Upper lobe of left lung (tissue), 6 donors: ENCODE results near the gene RTN4. TPM values are rescaled to one million over a fixed set of nuclear protein-coding genes. Genes with fewer than 3 reads are reported as not detected.

Experiments
- ATAC-seq, 2 donors: fragments of 200-7000 bp; cut with Tn5 transposase; one replicate each; pipeline ENCODE4 v1.9.1; 2022; ENCODE audit warnings: mild to moderate bottlenecking in 2 of 2, moderate library complexity in 2 of 2; ENCODE audit not compliant: low FRiP score in 2 of 2
- DNase-seq, 2 donors: peaks; one replicate each; pipeline ENCODE4 v3.0.0-alpha.2; 2019 to 2020
- H3K27ac ChIP-seq, 4 donors: fragments of 200-600 bp; sonication (generic); one replicate each; pipeline ENCODE4 v1.5.1; 2016 to 2019
- H3K27me3 ChIP-seq, 4 donors: fragments of 200-600 bp; sonication (generic); one replicate each; pipeline ENCODE4 v1.5.1; 2017 to 2019
- H3K36me3 ChIP-seq, 4 donors: fragments of 200-600 bp; sonication (generic); one replicate each; pipeline ENCODE4 v1.5.1; 2016 to 2019
- H3K4me1 ChIP-seq, 4 donors: fragments of 200-600 bp; sonication (generic); one replicate each; pipeline ENCODE4 v1.5.1; 2018 to 2019
- H3K4me3 ChIP-seq, 4 donors: fragments of 200-600 bp; sonication (generic); one replicate each; pipeline ENCODE4 v1.5.1; 2017 to 2019; ENCODE audit warnings: mild to moderate bottlenecking in 2 of 4, moderate library complexity in 1 of 4
- H3K9me3 ChIP-seq, 4 donors: fragments of 200-600 bp; sonication (generic); one replicate each; pipeline ENCODE4 v1.5.1; 2018 to 2019
- EP300 ChIP-seq, 4 donors: sonication (generic); formaldehyde crosslinking; IDR thresholded peaks; one replicate each; pipeline ENCODE4 v1.5.1; 2017; ENCODE audit warnings: antibody characterized with exemption in 4 of 4, control low read depth in 2 of 4
- POLR2A ChIP-seq, 4 donors: fragments of 450-650 bp; IDR thresholded peaks; one replicate each; pipeline ENCODE4 v1.5.1; 2016 to 2017; ENCODE audit warnings: antibody characterized with exemption in 4 of 4, mild to moderate bottlenecking in 2 of 4
- POLR2AphosphoS5 ChIP-seq, 2 donors: sonication (generic); formaldehyde crosslinking; IDR thresholded peaks; one replicate each; pipeline ENCODE4 v1.5.1; 2017; ENCODE audit warnings: antibody characterized with exemption in 2 of 2
- WGBS, 2 donors: methylation state at CpG; one replicate each; pipeline ENCODE4 v1.1.5; 2017 to 2018; 5-methylcytosine and 5-hydroxymethylcytosine counted together
- total RNA-seq, 6 donors: library from RNA; depleted of rRNA in 4 of 6; stranded (reverse); fragments of >200 nt in 4 of 6; gene quantifications; one replicate each; pipeline versions ENCODE4 v1.1.0 to v1.2.1, GENCODE V29; 2016 to 2021
- TF ChIP-seq, protein P1 (sequence below), 6 experiments: fragments of 450-650 bp in 4 of 6; fragments of 200-600 bp in 2 of 6; sonication (generic) in 2 of 6; IDR thresholded peaks; one replicate each; pipeline ENCODE4 v1.5.1; 2016 to 2019; ENCODE audit warnings: antibody characterized with exemption in 6 of 6
- donor health status: DM: no; HTN: no; CAD: no; lungs with moderate emphysema.
- donor health status: DM: no; HTN: yes; CAD: no; lungs with severe emphysema.

Gene RTN4
- total RNA-seq, 6 donors from 2014 or later = 128 to 345 (median 233) TPM

GRCh38 chr2:55062754-55063153 is 12.5 kb upstream of the RTN4 start:
- WGBS, 2 donors = 92 to 96% methylated on average over 1 of the region's 1 CpG
- peaks cover 0 to 5% (median 0%) of the 10 kb centered on the region in 4 donors for H3K4me1 ChIP-seq
- no peaks in the 10 kb centered on the region for H3K36me3 ChIP-seq
- TF ChIP-seq, protein P1, sequence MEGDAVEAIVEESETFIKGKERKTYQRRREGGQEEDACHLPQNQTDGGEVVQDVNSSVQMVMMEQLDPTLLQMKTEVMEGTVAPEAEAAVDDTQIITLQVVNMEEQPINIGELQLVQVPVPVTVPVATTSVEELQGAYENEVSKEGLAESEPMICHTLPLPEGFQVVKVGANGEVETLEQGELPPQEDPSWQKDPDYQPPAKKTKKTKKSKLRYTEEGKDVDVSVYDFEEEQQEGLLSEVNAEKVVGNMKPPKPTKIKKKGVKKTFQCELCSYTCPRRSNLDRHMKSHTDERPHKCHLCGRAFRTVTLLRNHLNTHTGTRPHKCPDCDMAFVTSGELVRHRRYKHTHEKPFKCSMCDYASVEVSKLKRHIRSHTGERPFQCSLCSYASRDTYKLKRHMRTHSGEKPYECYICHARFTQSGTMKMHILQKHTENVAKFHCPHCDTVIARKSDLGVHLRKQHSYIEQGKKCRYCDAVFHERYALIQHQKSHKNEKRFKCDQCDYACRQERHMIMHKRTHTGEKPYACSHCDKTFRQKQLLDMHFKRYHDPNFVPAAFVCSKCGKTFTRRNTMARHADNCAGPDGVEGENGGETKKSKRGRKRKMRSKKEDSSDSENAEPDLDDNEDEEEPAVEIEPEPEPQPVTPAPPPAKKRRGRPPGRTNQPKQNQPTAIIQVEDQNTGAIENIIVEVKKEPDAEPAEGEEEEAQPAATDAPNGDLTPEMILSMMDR (IDR thresholded peaks at IDR 0.05) = no peak
- no peak for TF ChIP-seq POLR2A (IDR thresholded peaks at IDR 0.05)
- TF ChIP-seq POLR2AphosphoS5 (IDR thresholded peaks at IDR 0.05) = no peak
- no peak for TF ChIP-seq EP300 (IDR thresholded peaks at IDR 0.05)
- no peak overlapping the region for H3K27ac ChIP-seq
- H3K4me3 ChIP-seq = no peak overlapping the region
- DNase-seq (no peak), ATAC-seq (no peak)
- H3K27me3 ChIP-seq = no peaks in the 10 kb centered on the region
- no peaks in the 10 kb centered on the region for H3K9me3 ChIP-seq

GRCh38 chr2:55061523-55062344 is 11.5 kb upstream of the RTN4 start:
- H3K4me1 ChIP-seq = peaks cover 0 to 5% (median 0%) of the 10 kb centered on the region in 4 donors
- peak; percentile 23 to 79 for ATAC-seq
- H3K4me3 ChIP-seq = peak overlapping the region in 1 of 4 donors; percentile 13
- H3K27me3 ChIP-seq = no peaks in the 10 kb centered on the region
- H3K9me3 ChIP-seq = no peaks in the 10 kb centered on the region
- WGBS, 2 donors = 67 to 87% methylated on average over 20 to 25 of the region's 25 CpGs
- H3K27ac ChIP-seq = no peak overlapping the region
- peak; percentile 50 to 69 for DNase-seq
- TF ChIP-seq POLR2A (IDR thresholded peaks at IDR 0.05) = peak in 1 of 4 donors; percentile 15
- TF ChIP-seq, protein P1 (IDR thresholded peaks at IDR 0.05) = no peak
- TF ChIP-seq EP300 (IDR thresholded peaks at IDR 0.05) = no peak
- peak in 1 of 2 donors; percentile 59 for TF ChIP-seq POLR2AphosphoS5 (IDR thresholded peaks at IDR 0.05)
- no peaks in the 10 kb centered on the region for H3K36me3 ChIP-seq

DNA sequence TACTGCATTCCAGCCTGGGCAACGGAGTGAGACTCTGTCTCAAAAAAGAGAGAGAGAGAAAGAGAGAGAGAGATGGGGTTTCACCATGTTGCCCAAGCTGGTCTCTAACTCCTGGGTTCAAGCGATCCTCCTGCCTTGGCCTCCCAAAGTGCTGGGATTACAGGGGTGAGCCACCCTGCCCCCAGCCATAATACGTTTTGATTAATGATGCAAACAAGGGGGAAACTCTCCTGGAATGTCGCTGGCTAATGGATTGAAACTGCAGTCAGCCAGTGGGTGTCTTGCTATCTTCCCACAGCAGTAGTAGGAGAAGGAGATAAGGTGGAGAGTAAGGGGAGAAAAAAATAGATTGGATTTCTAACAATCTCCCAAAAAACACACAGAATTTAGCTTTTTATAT is 9.5 kb upstream of the RTN4 start:
- no peaks in the 10 kb centered on the region for H3K27me3 ChIP-seq
- H3K4me1 ChIP-seq = peaks cover 0 to 5% (median 0%) of the 10 kb centered on the region in 4 donors
- no peaks in the 10 kb centered on the region for H3K36me3 ChIP-seq
- H3K4me3 ChIP-seq = no peak overlapping the region
- no peak overlapping the region for H3K27ac ChIP-seq
- DNase-seq (no peak), ATAC-seq (no peak)
- 88 to 92% methylated on average over 4 of the region's 4 CpGs for WGBS, 2 donors
- H3K9me3 ChIP-seq = no peaks in the 10 kb centered on the region
- TF ChIP-seq, protein P1 (IDR thresholded peaks at IDR 0.05) = no peak
- TF ChIP-seq POLR2AphosphoS5 (IDR thresholded peaks at IDR 0.05) = no peak
- TF ChIP-seq POLR2A (IDR thresholded peaks at IDR 0.05) = no peak
- no peak for TF ChIP-seq EP300 (IDR thresholded peaks at IDR 0.05)

DNA sequence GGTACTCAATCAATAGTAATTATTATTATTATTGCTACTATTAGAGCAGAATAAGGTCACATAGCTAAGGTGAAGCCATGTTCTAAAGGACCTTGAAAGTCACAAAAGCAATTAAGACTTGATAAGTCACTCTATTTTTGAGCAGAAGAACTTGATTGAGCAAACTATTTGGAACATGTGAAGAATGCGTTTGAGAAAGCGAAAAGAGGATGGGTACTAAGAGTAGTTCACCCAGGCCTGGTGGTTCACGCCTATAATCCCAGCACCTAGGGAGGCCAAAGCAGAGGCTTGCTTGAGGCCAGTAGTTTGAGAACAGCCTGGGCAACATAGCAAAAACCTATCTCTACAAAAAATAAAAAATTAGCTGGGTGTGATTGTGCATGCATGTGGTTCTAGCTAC is 7.2 kb upstream of the RTN4 start:
- no peaks in the 10 kb centered on the region for H3K36me3 ChIP-seq
- no peaks in the 10 kb centered on the region for H3K27me3 ChIP-seq
- no peak for TF ChIP-seq POLR2AphosphoS5 (IDR thresholded peaks at IDR 0.05)
- TF ChIP-seq POLR2A (IDR thresholded peaks at IDR 0.05) = no peak
- TF ChIP-seq, protein P1 (IDR thresholded peaks at IDR 0.05) = no peak
- no peak for TF ChIP-seq EP300 (IDR thresholded peaks at IDR 0.05)
- no peak overlapping the region for H3K27ac ChIP-seq
- ATAC-seq (no peak), DNase-seq (no peak)
- H3K4me1 ChIP-seq = peaks cover 0 to 6% (median 4%) of the 10 kb centered on the region in 4 donors
- H3K9me3 ChIP-seq = no peaks in the 10 kb centered on the region
- 89 to 95% methylated on average over 3 of the region's 3 CpGs for WGBS, 2 donors
- H3K4me3 ChIP-seq = no peak overlapping the region
